Left colon (tissue), 2 donors: ENCODE results near the gene PDE8A. TPM values are rescaled to one million over a fixed set of nuclear protein-coding genes. Genes with fewer than 3 reads are reported as not detected.

Experiments used
- ATAC-seq: fragments of 200-7000 bp; cut with Tn5 transposase; one replicate; pipeline ENCODE4 v1.9.1; 2020; ENCODE audit warnings: mild to moderate bottlenecking, moderate library complexity
- DNase-seq, 2 donors: peaks; one replicate each; pipeline ENCODE4 v3.0.0-alpha.2; 2020
- intact Hi-C, 2 donors: fragments of 100-400 bp; cut with DNase I in 1 of 2; cut with micrococcal nuclease in 1 of 2; formaldehyde crosslinking; loops; one replicate each; pipeline versions ENCODE4 v1.11.2 to v1.14.0; 2022; cut with DNase I, micrococcal nuclease
- total RNA-seq, 2 donors: library from RNA; stranded (reverse); fragmentation: NEBNext Ultra II Directional; extraction: Animal tissue kit (Norgen Biotek cat#: 25700); gene quantifications; one replicate each; pipeline ENCODE4 v1.2.1, GENCODE V29; 2021
- donor health status: DM: no; HTN: no; CAD: no.
- donor health status: DM: yes; HTN: yes; CAD: no.

Gene PDE8A
- total RNA-seq, 2 donors from 2014 or later = 93.7 to 99.8 TPM

DNA sequence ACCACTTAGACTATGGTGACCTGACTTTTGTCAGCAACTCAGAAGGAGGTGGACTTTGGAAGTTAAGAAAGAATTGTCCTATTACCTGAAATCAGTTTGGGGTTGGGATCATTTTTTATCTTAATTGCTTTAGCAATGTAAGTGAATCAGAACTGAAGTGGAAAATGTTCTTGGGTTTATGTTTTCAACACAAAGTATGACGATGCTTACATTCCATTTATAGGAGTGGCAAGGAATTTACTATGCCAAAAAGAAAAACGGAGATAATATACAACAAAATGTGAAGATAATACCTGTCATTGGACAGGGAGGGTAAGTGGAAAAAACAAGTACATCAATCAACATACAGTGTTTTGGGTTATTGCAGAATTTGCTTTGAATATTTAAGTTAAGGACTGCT lies 116.1 kb downstream of the PDE8A start:
- intact Hi-C loops = no loop called here
- no peak for ATAC-seq

DNA sequence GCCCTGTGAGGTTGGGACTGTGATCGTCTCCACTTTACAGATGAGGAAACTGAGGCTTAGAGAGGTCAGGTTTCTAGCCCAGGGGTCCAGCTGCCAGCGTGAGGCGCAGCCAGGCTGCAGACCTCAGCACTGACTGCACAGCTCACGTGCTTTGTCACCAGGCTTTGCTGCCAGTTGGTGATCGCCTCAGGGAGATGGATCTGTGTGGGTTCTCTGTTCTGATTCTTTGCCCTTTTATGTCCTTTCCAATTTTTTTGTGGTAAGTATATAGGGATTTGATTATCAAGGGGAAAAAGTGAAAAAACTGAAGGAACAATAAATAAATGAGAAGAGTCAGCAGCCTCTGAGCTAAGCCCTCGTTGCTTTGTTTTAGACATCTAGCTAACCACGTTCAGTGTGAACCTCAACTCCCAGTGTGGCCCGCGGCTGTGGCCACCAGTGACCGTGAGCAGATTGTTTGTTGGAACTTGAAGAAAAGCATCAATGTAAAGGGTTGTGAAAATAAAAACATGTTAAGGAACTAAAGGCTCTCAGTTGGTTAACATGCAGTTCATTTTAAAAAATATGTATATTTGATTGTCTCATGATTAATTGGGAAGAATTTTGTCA lies 117.6 kb downstream of the PDE8A start:
- intact Hi-C loops = no loop called here
- DNase-seq (no peak), ATAC-seq (no peak)

More for the DNA sequence above, 116.1 kb downstream of the PDE8A start:
- no peak for DNase-seq

DNA sequence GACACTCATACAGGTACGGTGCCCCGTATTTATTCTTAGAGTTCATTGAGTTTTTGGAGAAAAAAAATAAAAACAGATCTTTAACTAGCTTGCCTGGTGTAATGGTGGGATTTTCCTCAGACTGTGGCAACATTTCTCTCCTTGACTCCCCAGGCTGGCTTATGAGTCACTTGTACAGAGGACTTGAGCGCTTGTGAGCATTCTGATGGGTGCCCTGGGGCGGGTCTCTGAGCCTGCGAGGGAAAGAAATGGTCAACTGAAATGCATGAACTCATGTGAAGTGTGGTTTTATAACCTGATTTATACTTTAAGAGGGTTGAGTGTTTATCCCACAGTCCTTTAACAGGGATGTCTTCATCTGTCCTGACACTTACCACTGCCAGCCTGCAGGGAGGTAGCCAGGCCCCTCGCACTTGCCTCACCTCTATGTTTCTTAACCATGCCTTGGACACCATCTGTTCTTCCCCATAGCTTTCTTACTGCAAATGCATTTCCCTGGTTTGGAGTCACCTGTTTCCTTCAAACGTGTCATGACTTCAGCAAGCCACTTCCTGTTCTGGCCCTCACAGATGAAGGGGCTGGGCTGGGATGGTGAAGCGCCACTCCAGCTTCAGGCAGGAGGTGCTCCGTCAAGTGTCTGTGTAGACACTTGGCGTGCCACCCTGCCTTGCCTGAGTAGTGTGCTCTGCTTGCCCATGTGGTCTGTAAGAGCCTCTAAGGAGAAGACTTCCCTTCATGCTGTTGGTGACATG lies 118.7 kb downstream of the PDE8A start:
- intact Hi-C loops = no loop called here
- ATAC-seq (no peak), DNase-seq (no peak)

DNA sequence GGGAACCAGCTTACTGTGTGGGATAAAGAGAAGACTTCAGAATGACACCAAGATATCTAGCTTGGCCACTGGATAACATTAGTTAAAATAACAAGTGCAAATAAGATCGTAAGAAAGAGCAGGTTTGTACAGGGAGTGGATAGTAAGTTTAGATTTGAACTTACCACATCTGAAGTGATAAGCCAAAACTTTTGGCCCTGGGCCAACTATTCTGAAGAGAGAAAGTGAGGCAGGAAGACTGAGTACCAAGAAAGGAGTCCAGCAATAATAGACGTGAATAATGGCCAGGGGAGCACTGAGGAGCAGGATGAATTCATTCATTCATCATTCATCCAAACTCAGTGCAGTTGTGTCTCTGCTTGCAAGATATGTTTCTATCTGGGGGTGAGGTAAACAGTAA lies 122.9 kb downstream of the PDE8A start:
- no peak for DNase-seq
- ATAC-seq = no peak

DNA sequence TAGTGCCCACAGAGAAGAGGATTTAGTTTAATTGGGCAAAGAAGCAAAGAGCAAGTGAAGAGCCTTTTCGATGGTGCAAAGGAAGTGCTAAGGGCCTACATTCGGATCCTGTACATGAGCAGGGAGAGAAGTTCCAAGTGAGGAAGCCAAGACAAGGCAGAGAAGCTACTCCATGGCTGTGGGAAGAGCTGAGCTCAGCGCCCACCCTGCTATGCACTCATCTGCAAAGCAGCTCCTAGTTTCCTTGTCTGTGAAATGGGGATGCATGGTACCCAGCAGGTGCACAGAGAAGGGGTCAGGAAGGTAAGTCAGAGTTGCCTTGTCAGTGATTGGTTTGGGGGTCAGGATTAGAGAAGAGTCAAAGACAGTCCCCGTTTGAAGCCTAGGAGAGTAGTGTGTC lies 126.5 kb downstream of the PDE8A start:
- DNase-seq (no peak), ATAC-seq (no peak)
- intact Hi-C loops = no loop called here

More for the DNA sequence above, 122.9 kb downstream of the PDE8A start:
- intact Hi-C loops = no loop called here

DNA sequence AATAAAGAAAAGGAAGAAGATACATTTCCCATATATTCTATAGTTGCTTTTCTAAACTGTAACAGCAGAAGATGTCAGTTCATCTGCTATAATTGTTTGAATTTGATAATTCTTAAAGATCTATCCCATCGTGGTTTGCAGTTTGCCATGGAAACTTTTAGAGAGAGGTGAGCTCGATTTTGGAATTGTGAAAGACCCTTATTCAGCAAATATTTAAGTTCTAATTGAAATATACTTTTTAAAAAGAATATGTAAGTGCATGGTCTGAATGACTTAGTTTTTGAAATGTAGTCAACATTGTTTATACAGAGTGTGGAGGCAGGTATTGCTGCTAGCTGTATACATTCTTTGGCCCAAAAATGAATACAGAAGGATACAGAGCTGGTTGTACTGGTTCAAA lies 127.7 kb downstream of the PDE8A start:
- DNase-seq = no peak
- ATAC-seq = no peak
- intact Hi-C loops = no loop called here

DNA sequence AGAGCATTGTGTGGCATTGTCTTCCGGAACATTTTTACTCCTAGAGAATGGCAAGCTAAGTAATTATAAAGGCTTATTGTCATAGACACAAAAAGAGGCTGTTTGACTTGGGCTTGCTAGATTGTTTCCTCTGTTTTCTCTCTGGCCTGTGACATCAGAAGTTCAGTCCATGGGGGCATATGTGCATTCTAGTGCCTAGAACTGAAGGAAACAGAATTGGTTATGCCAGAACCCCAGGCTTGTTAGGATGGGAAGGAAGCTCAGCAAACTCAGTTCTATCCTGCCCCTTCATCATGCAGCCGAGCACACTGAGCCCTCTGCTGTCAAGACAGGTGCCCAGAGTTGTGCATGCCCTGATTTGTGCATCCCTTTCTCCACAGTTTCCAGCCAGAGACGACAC lies 131.3 kb downstream of the PDE8A start:
- DNase-seq (no peak), ATAC-seq (no peak)
- intact Hi-C loops = no loop called here

DNA sequence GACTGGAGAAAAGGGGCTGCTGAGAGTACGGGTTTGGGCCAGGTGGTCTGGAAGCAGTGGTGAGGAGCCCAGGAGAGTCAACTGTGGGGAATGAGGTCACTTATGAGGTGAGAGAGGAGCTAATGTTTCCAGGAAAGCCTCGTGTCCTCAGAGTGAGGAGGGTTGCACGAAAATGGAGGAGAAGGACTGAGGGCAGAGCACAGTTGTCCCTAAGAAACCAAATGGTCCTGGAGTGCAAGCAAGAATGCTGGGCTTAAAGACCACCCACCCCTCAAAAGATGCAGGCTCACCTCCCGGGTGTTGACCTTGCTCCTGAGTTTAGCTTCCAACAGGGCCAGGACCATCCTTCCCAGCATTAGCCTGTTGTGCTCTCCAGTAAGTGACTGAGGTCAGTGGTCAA lies 133.2 kb downstream of the PDE8A start:
- DNase-seq (no peak), ATAC-seq (no peak)
- intact Hi-C loops = no loop called here

DNA sequence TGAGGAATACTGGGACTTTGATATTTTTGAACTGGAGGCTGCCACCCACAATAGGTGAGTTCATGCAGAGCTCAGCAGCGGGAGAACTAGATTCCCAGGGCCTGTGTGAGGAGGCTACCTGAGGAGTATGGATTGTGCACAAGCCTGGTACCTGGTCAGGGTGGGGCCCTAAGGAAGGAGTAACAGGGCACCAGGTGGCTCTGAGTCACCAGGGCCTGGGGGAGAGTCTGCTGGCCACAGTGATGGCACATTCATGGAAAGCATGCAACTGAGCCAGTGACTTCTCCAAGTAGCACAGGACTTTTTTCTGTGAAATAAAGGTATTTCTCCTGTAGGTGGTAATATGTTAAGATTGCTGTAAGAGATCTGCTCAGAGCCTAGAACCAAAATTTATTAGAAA lies 134.4 kb downstream of the PDE8A start:
- DNase-seq (no peak), ATAC-seq (no peak)
- intact Hi-C loops = no loop called here

DNA sequence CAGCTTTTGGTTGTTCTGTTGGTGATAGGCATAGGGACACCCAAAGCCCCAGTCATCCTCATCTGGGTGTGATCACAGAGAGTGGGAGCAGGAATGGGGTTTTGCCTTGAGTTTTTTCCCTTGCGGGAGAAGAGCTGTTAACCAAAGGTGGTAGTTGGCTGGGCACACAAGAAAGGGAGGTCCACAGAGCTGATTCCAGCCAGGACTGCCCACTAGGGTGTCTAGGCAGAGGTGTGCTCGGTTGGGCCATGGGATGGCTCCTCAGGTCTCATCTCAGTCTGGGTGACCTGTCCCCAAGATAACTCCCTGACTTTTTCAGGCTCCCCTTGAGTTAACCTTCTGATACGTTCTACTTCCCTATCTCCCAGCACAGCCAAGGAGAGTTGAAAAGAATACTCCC lies 134.8 kb downstream of the PDE8A start:
- intact Hi-C loops = no loop called here
- DNase-seq = no peak
- ATAC-seq = no peak

DNA sequence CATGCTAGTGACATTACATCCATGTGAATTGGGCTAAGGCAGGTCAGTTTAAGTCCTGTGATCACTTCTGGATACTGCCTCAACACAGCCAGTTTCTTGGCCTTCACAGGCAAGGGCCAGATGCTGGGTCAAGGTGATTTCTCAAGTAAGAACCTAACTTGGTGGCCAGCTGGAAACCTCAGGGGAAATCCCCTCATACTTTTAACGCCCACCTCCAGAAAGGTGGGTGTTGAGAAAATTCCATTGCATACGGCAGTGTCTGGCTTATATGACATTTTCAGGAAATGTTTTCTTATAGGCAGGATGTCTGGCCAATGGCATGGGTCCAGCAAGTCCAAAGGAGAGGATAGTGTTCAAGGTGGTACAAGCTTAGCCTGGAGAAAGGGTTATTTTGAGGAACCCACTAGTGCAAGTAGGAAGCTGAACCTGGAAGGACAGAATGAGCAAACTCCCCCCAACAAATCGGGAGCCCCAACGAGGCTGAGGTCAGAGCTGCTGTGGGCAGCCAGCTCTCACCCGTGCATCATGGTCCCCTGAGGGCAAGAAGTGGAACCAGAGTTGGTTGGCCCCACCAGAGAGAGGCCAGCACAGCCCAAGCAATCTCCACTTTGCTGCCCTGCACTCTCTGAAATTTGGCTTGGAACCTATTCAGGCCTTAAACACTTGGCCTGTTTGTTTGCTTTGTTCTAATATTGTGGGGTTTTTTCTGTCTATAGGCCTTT lies 135.4 kb downstream of the PDE8A start:
- ATAC-seq (no peak), DNase-seq (no peak)
- intact Hi-C loops = no loop called here

DNA sequence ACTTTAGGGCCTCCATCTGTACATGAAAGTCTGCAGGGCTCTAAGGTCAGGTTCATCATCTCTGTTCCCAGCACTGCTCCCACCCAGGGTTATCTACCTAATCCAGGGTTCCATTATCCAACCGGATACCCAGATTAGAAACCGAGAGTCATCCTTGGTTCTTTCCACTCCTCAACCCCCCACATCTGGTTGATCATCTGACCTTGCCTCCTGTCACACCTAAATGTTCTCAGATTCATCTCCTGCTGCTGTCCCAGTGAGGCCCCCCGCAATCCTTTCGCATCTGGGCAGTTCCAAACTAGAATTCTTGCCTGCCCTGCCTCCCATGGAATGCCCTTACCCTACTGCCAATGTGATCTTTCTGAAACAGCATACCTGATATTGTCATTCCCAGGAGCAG lies 136.5 kb downstream of the PDE8A start:
- no peak for DNase-seq
- ATAC-seq = no peak
- intact Hi-C loops = no loop called here

DNA sequence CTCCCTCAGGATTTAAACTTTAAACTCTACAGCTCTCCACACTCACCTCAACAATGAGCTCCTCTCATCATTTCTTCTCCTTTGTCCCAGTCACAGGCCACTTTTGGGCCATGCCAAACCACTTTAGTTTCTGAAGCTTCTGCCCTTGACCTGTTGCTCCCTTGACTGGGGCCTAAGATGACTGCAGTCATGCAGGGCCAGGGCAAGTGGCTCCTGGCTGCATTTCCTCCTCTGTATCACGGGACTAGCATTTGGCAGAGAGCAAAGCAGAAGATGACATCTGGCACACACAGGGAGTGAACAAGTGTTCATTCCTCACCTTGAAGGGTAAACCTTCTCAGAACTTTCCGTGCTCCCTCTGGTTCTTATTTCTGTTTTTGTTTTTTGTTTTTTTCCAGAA lies 136.9 kb downstream of the PDE8A start:
- ATAC-seq (no peak), DNase-seq (no peak)
- intact Hi-C loops = no loop called here

DNA sequence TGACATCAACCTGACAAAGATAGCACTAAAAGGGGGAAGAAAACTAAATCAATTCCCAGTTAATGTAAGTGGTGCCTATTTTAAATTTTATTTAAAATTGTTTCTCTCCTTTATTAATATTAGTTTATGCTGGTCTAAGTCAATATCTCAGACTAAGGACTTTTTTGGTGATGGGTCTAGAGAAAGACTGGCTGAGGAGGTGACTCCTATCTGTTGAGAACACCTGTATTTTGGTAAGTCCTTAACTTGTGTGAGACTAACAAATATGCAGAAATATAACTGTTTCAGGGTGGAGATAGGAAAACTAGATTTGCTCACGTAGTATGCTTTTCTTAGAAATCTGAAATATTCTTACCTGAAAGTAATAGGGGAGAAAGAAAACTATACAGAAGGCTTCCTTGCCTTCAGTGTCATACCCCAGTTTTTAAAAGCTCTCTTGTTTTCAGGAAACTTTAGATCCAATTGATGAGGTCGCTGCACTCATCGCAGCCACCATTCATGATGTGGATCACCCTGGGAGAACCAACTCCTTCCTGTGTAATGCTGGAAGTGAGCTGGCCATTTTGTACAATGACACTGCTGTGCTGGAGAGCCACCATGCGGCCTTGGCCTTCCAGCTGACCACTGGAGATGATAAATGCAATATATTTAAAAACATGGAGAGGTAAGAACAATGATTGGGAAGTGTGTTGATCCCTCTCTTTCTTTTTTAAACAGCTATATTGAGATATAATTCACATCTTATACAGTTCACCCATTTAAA lies 138.9 kb downstream of the PDE8A start:
- intact Hi-C loops = no loop called here
- DNase-seq (no peak), ATAC-seq (no peak)

DNA sequence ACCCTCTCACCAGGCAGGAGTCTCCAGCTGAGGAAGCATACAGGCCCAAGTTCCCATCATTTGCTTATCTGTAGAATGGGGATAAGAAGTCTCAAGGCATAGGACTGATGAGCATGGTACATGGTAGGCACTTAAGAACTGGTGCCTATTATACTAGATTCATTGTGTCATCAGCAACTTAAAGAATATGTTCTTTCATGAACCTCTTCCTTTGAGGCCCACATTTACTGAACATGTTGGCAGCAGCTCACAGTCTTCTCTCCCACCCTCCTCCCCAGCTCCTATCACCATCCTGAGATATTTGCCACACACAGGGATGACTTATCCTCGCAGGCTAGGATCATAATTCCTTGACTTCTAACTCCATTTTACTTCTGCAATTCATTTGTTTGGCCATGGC lies 142.5 kb downstream of the PDE8A start:
- ATAC-seq = no peak
- DNase-seq = no peak
- intact Hi-C loops = no loop called here

DNA sequence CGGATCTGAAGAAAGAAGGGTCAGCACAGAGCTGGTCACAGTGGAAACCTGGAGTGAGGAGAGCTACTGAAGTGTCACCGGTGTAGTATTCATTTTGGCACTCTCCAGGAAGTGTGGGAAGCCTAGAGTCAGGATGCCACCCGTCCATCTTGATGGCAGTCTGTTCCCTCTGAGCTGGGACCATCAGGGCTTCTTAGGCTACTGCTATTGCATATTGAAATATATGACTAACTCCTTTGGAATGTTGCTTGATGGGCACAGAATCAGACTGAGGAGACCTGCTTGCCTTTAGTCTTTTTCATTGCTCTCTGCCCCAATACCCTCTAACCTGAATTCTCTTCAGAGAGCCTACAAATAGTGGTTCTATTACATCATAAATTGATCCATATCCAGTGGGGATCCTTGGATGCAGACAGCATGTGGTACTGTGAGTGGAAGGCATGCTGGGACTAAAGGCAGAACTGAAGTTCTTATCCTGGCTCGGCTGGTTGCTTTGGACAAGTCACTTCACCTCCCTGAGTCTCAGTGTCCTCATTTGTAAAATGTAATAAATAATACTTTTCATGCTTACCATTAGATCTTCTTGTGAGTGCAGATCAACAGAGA lies 143.5 kb downstream of the PDE8A start:
- ATAC-seq (no peak), DNase-seq (no peak)
- intact Hi-C loops = no loop called here

DNA sequence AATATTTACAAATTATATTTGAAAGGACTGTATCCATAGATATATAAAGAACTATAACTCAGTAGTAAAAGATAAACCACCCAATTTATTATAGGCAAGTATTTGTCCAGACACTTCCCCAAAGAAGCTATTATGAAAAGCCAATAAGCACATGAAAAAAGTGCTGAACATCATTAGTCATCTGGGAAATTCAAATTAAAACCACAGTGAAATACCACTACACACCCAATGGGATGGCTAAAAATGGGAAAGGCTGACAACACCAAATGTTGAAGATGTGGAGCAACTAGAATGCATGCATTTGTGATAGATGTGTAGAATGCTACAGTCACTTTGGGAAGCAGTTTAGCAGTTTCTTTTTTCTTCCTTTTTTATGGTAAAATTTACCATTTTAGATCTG lies 147.0 kb downstream of the PDE8A start:
- no peak for DNase-seq
- intact Hi-C loops = no loop called here
- no peak for ATAC-seq

DNA sequence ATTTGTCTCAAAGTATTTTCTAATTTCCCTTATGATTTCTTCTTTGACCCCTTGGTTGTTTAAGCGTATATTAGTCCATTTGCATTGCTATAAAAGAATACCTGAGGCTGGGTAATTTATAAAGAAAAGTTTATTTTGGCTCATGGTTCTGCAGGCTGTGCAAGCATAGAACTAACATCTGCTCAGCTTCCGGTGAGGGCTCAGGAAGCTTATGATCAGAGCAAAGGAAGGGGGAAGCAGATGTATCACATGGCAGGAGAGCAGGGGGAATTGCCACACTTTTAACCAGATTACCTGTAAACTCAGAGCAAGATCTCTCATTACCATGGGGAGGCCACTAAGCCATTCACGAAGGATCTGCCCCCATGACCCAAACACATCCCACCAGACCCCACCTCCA lies 148.2 kb downstream of the PDE8A start:
- no peak for ATAC-seq
- intact Hi-C loops = no loop called here
- no peak for DNase-seq

DNA sequence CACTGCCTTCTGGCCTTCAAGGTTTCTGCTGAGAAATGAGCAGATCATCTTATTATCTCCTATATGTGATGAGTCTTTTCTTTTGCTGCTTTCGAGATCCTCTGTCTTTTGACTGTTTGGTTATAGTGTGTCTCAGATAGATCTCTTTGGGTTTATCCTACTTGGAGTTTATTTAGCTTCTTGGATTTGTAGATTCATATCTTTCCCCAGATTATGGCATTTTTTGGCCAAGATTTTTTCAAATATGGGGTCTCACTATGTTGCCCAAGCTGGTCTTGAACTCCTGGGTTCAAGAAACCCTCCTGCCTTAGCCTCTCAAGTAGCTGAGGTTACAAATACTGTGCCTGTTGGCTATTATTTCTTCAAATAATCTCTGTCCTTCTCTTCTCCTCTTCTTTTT lies 150.3 kb downstream of the PDE8A start:
- intact Hi-C loops = no loop called here
- no peak for DNase-seq
- no peak for ATAC-seq
